ENCODE data around the gene TESMIN. TPM values are rescaled to one million over a fixed set of nuclear protein-coding genes. Genes with fewer than 3 reads are reported as not detected.
A peak's percentile ranks its signal among the peaks of the same experiment; 100 is the strongest.

TESMIN gene
- total and polyA plus RNA-seq, 2 of the 4 experiments (the other 2 are of a cell fraction): 0.90 to 2.2 TPM

- Histone ChIP-seq H3K14ac (replicated peaks; ENCODE audit: low read depth, low read length) (no peak overlapping the region), H4K20me1 (ENCODE audit: insufficient read depth, low read length) (0 out of 2 replicates have a peak, but pooled peaks cover 5% of the 10 kb centered on the region), H2BK15ac (ENCODE audit: low read depth, low read length) (no peak overlapping the region), H3K27me3 (ENCODE audit: control insufficient read depth, insufficient read depth, low read length) (peaks cover 37% of the 10 kb centered on the region), H2BK120ac (ENCODE audit: low read depth, low read length) (no peak overlapping the region), H3K36me3 (ENCODE audit: control insufficient read depth, insufficient read depth, low read length) (no peaks in the 10 kb centered on the region), H2AFZ (replicated peaks; ENCODE audit: low read length, poor library complexity) (peak overlapping the region; percentile 63), H3K23ac (ENCODE audit: low read depth, low read length) (no peak overlapping the region), H3K4me2 (ENCODE audit: low read depth, low read length) (no peak overlapping the region; the same call in 1 of the 2 replicates), H2BK5ac (ENCODE audit: low read depth, low read length, poor library complexity, severe bottlenecking) (no peak overlapping the region), H3K9me3 (ENCODE audit: control insufficient read depth, insufficient read depth, low read length) (peaks cover 12% of the 10 kb centered on the region), H3K9me1 (ENCODE audit: insufficient read depth, low read length) (no peaks in the 10 kb centered on the region), H3K27ac (ENCODE audit: insufficient read depth, low read length) (no peak overlapping the region; the same call in 1 of the 2 replicates), H3K18ac (ENCODE audit: low read depth, low read length) (no peak overlapping the region), H3K4ac (ENCODE audit: low read depth, low read length) (peak overlapping the region; percentile 21; the same call in 1 of the 2 replicates), H2AK9ac (replicated peaks; ENCODE audit: low read depth, low read length, poor library complexity) (peak overlapping the region; percentile 31), H2AK5ac (ENCODE audit: low read depth, low read length) (peak overlapping the region; percentile 50), H4K8ac (ENCODE audit: low read depth in 2 of 2, low read length in 2 of 2) (no peak overlapping the region), H3K4me3 (ENCODE audit: insufficient read depth, low read depth, low read length) (no peak overlapping the region), H3K9ac (ENCODE audit: low read depth, low read length) (no peak overlapping the region), H3K4me1 (ENCODE audit: control insufficient read depth, insufficient read depth, low read length) (peaks cover 7% of the 10 kb centered on the region), H3K56ac (ENCODE audit: extremely low read depth, insufficient read depth, low read length) (no peak overlapping the region), H2BK20ac (ENCODE audit: low read depth, low read length) (no peak overlapping the region), H4K91ac (ENCODE audit: insufficient read depth, low read depth, low read length) (no peak overlapping the region), H4K5ac (ENCODE audit: low read depth, low read length) (no peak overlapping the region), H3K79me1 (ENCODE audit: low read depth in 1 of 2, low read length in 2 of 2) (no peaks in the 10 kb centered on the region)
- in situ Hi-C loops (cut with MboI; ENCODE audit: low sequenced_read_pairs) (no loop called here), dilution Hi-C loops (cut with HindIII; ENCODE audit: low sequenced_read_pairs, unreplicated experiment) (no loop called here), intact Hi-C loops (cut with micrococcal nuclease) (no loop called here)
- ATAC-seq (ENCODE audit: low read depth) (peak; percentile 97), DNase-seq (peak; percentile 97)
- CTCF ChIA-PET: no interaction called here
- 5% methylated on average over 4 of the region's 22 CpGs; no CpG with 5 or more reads in 1 of the 2 experiments for WGBS, 2 experiments (ENCODE audit: extremely low coverage in 2 of 2, insufficient read length in 1 of 2)
- POLR2A ChIA-PET (ENCODE audit: unreplicated experiment): interaction anchor here (0.6 kb wide), 1 partner anchor 18 kb away, joined by 3 read pairs; no protein-coding TSS in a partner anchor
- TF ChIP-seq RCOR1 (IDR thresholded peaks at IDR 0.05; ENCODE audit: insufficient replicate concordance, low read length) (peak; percentile 27), MAZ (IDR thresholded peaks at IDR 0.05; ENCODE audit: borderline replicate concordance, low read depth, low read length) (peak; percentile 50; the same call in 1 of the 2 replicates), ELK1 (IDR thresholded peaks at IDR 0.05; ENCODE audit: borderline replicate concordance, low read depth, low read length) (no peak), NFE2L2 (IDR thresholded peaks at IDR 0.05; ENCODE audit: low read depth, low read length) (no peak), RFX5 (IDR thresholded peaks at IDR 0.05; ENCODE audit: low read depth, low read length) (peak; percentile 76), FOS (IDR thresholded peaks at IDR 0.05; ENCODE audit: low read depth, low read length) (no peak), MXI1 (IDR thresholded peaks at IDR 0.05; ENCODE audit: borderline replicate concordance, low read depth, low read length) (peak; percentile 55; the same call in 1 of the 2 replicates), BHLHE40 (IDR thresholded peaks at IDR 0.05; ENCODE audit: low read depth, low read length) (peak; percentile 97), CEBPB (IDR thresholded peaks at IDR 0.05; ENCODE audit: low read depth, low read length) (peak; percentile 80), RAD21 (IDR thresholded peaks at IDR 0.05; ENCODE audit: low read length) (peak; percentile 30; the same call in 1 of the 2 replicates)
- no TSS peak for BruUV-seq (replicated peaks)
These were observed 92.0 kb downstream of the TESMIN start for GRCh38 chr11:68659158-68659921.

Data from IMR-90 (cell line).